NOMO-1 treated with DMSO at 0.1 percent for 48 hours (cell line): ENCODE results near the gene SLC44A4.
"Not testable (repeated sequence)": the region's sequence is repeated elsewhere in the genome, so short reads cannot be mapped to it uniquely, and the experiment has no call there.

ENCODE experiments used
- DNase-seq: peaks from one replicate; lab custom pipeline; 2025; ENCODE audit not compliant: unreplicated experiment; lab: John Stamatoyannopoulos, UW

The SLC44A4 gene

DNA sequence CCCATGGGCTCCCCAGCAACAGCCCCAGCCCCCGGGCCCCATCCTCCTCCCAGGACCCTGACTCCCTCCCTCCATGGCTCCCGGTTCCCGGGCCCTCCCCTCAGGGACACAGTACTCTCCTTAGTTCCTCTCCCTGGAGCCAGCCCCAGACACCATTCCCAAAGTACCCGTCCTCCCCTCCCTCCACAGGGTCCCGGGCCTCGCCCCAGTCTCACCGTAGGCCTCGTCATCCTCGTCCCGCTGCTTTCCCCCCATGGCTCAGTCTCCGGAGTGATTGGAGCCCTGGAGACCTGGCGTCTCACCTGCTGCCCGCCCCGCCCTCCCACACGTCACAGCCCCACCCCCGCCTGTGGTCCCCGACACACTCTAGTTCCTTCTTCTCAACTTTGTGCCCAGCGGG, at the start of gene SLC44A4:
Gene SLC44A4, minus strand, starts transcription at position 272 of the 400 bp plus-strand sequence. Its CDS starts 17 bp downstream, at position 255.
- no peak for DNase-seq

DNA sequence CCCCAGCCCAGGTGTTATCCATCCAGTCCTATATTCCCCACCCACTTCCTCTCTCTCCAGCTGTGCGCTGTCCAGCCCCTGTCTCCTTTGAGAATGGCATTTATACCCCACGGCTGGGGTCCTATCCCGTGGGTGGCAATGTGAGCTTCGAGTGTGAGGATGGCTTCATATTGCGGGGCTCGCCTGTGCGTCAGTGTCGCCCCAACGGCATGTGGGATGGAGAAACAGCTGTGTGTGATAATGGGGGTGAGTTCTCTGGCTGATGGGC, 49.8 kb upstream of the SLC44A4 start:
- no peak for DNase-seq

DNA sequence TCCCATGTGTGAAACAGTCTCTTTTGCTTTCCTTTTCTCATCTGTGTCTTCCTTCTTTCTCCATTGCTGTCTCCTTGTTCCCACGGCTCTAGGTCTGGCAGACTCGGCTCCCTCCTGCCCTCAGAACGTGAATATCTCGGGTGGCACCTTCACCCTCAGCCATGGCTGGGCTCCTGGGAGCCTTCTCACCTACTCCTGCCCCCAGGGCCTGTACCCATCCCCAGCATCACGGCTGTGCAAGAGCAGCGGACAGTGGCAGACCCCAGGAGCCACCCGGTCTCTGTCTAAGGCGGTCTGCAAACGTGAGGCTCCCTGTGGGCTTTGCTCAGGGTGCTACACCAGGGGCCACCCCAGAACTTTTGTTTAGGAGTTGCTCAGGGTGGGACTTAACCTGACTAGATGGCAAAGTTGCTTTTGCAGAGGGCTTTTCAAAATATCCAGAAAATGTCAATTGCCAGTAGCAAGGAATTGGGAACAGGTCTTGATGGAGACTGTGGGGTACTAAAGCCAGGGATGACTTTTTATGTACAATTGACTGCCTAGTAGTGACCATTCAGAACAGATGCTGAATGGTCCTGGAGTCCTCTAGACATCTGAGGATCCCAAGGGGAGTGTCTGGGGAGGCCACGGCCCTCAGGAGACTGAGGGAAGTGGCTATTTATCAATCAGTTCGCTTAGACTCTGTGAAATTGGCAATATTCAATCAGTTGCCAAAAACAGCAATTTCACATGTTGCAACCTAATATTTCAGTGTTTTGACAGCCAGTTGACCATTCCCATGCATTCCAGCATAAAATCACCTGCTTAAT, 49.3 kb upstream of the SLC44A4 start:
- DNase-seq = no peak

- DNase-seq = no peak
Observed at GRCh38 chr6:31927242-31927862, 48.6 kb upstream of the SLC44A4 start, which contains the start of gene C2. Gene C2 (plus strand): TSS chr6:31927717. CDS start chr6:31927753, 36 bp downstream.

- DNase-seq = no peak
Observed at GRCh38 chr6:31922942-31923341, 44.1 kb upstream of the SLC44A4 start.

DNA sequence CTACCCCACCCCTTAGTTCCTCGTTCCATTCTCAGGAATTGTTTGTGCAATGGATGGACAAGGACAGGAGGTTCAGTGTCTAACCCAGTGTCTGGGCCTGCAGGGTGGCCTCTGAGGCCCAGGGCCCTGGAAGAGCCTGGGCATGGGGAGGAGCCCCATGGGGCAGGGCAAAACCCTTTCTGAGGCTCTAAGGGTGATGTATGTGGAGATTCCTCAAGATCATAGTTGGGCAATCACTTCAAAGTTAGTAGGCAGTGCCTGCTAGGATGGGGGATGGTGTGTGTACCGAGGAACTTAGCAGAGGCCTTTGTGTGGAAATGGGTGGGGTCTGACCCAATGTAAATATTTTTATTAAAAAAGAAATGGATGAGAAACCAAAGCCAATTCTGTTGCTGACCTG, 42.0 kb upstream of the SLC44A4 start:
- peak; percentile 61 for DNase-seq

- no peak for DNase-seq
Observed at GRCh38 chr6:31919624-31920303, 41.0 kb upstream of the SLC44A4 start.

DNA sequence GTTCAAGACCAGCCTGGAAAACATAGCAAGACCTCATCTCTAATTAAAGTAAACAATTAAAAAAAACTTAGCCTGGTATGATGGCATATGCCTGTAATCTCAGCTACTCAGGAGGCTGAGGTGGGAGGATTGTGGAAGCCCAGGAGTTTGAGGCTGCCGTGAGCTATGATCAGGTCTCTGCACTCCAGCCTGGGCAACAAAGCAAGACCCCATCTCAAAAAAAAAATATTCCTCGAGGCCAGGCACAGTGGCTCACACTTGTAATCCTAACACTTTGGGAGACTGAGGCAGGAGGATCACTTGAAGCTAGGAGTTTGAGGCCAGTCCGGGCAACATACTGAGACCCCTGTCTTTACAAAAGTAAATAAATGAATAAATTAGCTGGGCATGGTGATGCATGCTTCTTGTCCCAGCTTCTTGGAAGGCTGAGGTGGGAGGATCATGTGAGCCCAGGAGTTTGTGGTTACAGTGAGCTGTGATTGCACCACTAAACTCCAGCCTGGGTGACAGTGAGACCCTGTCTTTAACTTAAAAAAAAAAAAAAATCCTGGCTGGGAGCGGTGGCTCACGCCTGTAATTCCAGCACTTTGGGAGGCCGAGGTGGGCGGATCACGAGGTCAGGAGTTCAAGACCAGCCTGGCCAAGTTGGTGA, 39.4 kb upstream of the SLC44A4 start:
- DNase-seq = no peak

- DNase-seq = no peak
Observed at GRCh38 chr6:31915756-31916155, 37.0 kb upstream of the SLC44A4 start.

- no peak for DNase-seq
Observed at GRCh38 chr6:31915351-31915750, 36.6 kb upstream of the SLC44A4 start.

DNA sequence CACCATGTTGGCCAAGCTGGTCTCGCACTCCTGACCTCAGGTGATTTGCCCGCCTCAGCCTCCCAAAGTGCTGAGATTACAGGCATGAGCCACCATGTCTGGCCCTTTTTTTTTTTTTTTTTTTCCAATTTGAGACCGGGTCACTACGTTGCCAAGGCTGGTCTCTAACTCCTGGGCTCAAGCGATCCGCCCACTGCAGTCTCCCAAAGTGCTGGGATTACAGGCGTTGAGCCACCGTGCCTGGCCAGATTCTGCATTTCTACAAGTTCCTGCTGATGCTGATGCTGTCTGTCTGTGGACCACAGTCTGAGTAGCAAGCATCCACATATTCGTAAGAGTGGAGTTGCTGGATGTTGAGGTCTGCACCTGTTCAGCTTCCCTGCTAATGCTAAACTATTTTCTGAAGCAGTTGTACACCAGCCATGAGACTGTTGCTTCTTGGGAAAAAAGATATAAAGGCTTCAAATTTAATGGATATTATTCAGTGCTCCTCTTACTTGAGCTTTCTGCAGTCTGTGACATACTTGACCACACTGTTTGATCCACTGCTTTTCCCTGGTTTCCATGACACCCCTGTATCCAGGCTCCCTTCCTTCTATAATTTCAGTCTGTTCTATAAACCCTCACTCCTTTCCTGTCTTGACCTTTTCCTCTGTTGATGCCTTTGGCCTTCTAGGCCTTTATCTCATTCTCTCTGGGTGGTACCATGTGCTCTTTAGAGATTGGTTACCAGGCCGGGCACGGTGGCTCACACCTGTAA, 33.2 kb upstream of the SLC44A4 start:
- DNase-seq = no peak

- not testable (repeated sequence) for DNase-seq
Observed at GRCh38 chr6:31909298-31909697, 30.5 kb upstream of the SLC44A4 start.

DNA sequence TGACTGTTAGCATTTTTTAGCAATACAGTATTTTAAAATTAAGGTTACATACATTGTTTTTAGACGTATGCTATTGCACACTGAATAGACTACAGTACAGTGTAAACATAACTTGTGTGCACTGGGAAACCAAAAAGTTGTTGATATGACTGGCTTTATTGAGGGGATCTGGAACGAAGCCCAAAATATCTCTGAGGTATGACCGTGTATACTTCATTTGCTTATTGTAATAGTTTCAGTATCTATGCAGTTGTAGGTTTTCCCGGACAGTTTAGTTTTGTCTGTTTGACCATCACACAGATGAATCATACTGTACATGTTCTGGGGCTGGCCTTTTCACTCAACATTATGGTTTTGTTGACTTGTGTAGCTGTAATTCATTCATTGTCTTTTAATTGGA, 30.0 kb upstream of the SLC44A4 start:
- no peak for DNase-seq

- DNase-seq = not testable (repeated sequence)
Observed at GRCh38 chr6:31908255-31908654, 29.5 kb upstream of the SLC44A4 start.

DNA sequence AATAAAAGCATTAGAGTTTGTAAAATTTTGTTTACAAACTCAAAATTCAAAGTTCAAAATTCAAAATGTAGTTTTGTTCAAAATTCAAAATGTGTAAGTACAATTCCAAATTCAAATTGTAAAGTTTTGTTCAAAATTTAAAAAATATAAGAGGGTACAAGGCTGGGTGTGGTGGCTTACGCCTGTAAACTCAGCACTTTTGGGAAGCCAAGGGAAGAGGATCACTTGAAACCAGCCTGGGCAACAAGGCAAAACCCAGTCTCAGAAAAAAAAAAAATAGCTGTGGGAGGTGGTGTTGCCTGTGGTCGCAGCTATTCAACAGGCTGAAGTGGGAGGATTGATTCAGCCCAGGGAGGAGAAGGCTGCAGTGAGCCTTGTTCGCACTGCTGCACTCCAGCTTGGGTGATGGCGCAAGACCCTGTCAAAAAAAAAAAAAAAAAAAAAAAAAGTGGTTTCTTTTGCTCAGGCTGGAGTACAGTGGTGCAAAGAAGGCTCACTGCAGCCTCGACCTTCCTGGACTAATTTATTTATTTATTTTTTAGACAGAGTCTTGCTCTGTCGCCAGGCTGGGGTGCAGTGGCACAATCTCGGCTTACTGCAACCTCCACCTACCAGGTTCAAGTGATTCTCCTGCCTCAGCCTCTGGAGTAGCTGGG, 28.5 kb upstream of the SLC44A4 start:
- peak; percentile 84 for DNase-seq

DNA sequence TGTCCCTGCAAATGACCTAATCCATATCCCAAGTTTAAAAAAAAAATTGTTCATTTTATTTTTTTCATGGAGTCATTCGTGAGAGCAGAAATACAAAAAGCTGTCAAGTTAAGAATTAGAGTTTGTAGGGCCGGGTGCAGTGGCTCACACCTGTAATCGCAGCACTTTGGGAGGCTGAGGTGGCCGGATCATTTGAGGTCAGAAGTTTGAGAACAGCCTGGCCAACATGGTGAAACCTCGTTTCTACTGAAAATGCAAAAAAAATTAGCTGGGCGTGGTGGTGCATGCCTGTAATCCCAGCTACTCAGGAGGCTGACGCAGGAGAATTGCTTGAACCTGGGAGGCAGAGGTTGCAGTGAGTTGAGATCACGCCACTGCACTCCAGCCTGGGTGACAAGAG, 27.9 kb upstream of the SLC44A4 start:
- not testable (repeated sequence) for DNase-seq

GRCh38 chr6:31906122-31906521, 27.3 kb upstream of the SLC44A4 start:
- no peak for DNase-seq

DNA sequence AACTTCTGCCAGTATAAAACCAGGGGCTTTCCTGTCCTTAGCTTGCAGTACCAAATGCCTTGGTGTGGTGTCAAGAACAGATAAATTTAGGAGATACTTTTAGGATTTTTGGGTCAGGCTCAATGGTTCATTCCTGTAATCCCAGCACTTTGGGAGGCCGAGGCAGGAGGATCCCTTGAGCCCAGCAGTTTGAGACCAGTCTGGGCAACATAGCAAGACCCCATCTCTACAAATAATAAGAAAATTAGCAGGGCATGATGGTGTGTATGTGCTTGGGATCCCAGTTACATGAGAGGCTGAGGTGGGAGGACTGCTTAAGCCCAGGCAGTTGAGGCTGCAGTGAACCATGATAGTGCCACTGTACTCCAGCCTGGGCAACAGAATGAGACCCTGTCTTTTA, 26.2 kb upstream of the SLC44A4 start:
- no peak for DNase-seq

DNA sequence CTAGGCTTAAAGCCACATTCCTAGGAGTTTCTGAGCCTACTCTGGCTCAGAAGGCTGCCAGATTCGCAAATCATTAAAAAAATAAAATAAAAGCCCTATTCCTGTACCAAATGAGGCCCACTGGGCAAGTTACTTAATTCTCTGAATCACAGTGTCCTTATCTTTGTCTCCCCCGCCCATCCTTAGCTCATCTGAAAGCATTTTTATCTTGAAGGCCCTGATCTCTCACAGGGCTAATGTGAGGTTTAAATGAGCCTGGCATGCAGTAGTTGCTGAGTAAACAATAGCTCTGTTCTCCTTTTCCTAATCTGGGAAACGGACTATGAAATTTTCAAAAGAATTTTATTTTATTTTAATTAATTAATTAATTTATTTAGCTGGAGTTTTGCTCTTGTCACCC, 25.2 kb upstream of the SLC44A4 start:
- DNase-seq = no peak

- DNase-seq = peak; percentile 87
Observed at GRCh38 chr6:31901953-31902643, 23.3 kb upstream of the SLC44A4 start, which contains the start of gene ZBTB12. Gene ZBTB12 (minus strand): TSS chr6:31902086. CDS start chr6:31901305, 781 bp downstream.
